Ishikawa (cell line): ENCODE measurements around the gene IRF6.

Experiments used
- CEBPB ChIP-seq: IDR thresholded peaks from 2 replicates; pipeline ENCODE4 v1.6.1; 2012
- CREB1 ChIP-seq: IDR thresholded peaks from 2 replicates; pipeline ENCODE4 v1.6.1; 2012; ENCODE audit warnings: low read depth
- EGR1 ChIP-seq: IDR thresholded peaks from 2 replicates; pipeline ENCODE4 v1.6.1; 2012
- EP300 ChIP-seq: IDR thresholded peaks from 2 replicates; pipeline ENCODE4 v1.6.1; 2012; ENCODE audit warnings: borderline replicate concordance
- FOXM1 ChIP-seq: IDR thresholded peaks from 2 replicates; pipeline ENCODE4 v1.6.1; 2012; ENCODE audit warnings: low read depth, borderline replicate concordance
- NFIC ChIP-seq: IDR thresholded peaks from 2 replicates; pipeline ENCODE4 v1.6.1; 2012
- RAD21 ChIP-seq: IDR thresholded peaks from 2 replicates; pipeline ENCODE4 v1.6.1; 2012; ENCODE audit warnings: low read depth
- TAF1 ChIP-seq: IDR thresholded peaks from 2 replicates; pipeline ENCODE4 v1.6.1; 2012; ENCODE audit warnings: low read depth, mild to moderate bottlenecking
- TCF12 ChIP-seq: IDR thresholded peaks from 2 replicates; pipeline ENCODE4 v1.6.1; 2012; ENCODE audit warnings: low read depth
- TEAD4 ChIP-seq: IDR thresholded peaks from 2 replicates; pipeline ENCODE4 v1.6.1; 2012
- YY1 ChIP-seq: IDR thresholded peaks from 2 replicates; pipeline ENCODE4 v1.6.1; 2012; ENCODE audit warnings: low read depth
- TF ChIP-seq, protein P1 (sequence below): IDR thresholded peaks from 2 replicates; pipeline ENCODE4 v1.6.1; 2012; ENCODE audit warnings: low read depth, mild to moderate bottlenecking
- TF ChIP-seq, protein P2 (sequence below): IDR thresholded peaks from 2 replicates; pipeline ENCODE4 v1.6.1; 2012
- TF ChIP-seq, protein P3 (sequence below): IDR thresholded peaks from 2 replicates; pipeline ENCODE4 v1.6.1; 2012

DNA sequence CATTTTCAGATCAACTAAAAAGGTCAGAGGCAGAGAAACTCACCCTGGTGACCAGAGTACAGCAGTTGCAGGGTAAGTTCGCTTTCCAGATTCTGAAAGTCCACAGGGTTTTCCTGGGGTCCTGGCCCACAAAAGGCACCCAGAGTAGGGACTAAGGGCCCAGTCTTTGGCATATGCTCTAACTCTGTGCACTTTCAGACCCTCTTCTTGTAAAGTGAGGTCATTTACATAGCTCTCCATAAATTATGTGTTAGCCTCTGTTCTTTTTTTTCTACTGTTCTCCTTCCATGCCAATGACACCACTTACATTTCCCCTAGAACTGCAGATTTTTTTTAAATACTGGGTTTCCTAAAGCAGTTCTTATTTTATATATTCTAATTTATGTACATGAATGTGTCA is 27.8 kb downstream of the IRF6 start:
- TF ChIP-seq TCF12 (no peak), EGR1 (no peak), CREB1 (no peak), TEAD4 (no peak), CEBPB (no peak), TAF1 (no peak), YY1 (no peak), RAD21 (no peak), EP300 (no peak), NFIC (no peak), FOXM1 (no peak)
- TF ChIP-seq, protein P1, sequence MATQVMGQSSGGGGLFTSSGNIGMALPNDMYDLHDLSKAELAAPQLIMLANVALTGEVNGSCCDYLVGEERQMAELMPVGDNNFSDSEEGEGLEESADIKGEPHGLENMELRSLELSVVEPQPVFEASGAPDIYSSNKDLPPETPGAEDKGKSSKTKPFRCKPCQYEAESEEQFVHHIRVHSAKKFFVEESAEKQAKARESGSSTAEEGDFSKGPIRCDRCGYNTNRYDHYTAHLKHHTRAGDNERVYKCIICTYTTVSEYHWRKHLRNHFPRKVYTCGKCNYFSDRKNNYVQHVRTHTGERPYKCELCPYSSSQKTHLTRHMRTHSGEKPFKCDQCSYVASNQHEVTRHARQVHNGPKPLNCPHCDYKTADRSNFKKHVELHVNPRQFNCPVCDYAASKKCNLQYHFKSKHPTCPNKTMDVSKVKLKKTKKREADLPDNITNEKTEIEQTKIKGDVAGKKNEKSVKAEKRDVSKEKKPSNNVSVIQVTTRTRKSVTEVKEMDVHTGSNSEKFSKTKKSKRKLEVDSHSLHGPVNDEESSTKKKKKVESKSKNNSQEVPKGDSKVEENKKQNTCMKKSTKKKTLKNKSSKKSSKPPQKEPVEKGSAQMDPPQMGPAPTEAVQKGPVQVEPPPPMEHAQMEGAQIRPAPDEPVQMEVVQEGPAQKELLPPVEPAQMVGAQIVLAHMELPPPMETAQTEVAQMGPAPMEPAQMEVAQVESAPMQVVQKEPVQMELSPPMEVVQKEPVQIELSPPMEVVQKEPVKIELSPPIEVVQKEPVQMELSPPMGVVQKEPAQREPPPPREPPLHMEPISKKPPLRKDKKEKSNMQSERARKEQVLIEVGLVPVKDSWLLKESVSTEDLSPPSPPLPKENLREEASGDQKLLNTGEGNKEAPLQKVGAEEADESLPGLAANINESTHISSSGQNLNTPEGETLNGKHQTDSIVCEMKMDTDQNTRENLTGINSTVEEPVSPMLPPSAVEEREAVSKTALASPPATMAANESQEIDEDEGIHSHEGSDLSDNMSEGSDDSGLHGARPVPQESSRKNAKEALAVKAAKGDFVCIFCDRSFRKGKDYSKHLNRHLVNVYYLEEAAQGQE: no peak
- TF ChIP-seq, protein P2, sequence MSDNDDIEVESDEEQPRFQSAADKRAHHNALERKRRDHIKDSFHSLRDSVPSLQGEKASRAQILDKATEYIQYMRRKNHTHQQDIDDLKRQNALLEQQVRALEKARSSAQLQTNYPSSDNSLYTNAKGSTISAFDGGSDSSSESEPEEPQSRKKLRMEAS: no peak
- TF ChIP-seq, protein P3, sequence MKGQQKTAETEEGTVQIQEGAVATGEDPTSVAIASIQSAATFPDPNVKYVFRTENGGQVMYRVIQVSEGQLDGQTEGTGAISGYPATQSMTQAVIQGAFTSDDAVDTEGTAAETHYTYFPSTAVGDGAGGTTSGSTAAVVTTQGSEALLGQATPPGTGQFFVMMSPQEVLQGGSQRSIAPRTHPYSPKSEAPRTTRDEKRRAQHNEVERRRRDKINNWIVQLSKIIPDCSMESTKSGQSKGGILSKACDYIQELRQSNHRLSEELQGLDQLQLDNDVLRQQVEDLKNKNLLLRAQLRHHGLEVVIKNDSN: no peak
